Left hindlimb (tissue), 1 donor: Measurements from ENCODE around the gene PTPN3.
"Not testable (repeated sequence)": the region's sequence is repeated elsewhere in the genome, so short reads cannot be mapped to it uniquely, and the experiment has no call there.

Experiments
- DNase-seq: peaks from one replicate; pipeline ENCODE4 v3.0.0-alpha.2; 2018

Gene PTPN3

GRCh38 chr9:109498195-109499092 lies at the start of gene PTPN3:
Gene PTPN3, minus strand, starts transcription at chr9:109498307. Its CDS starts 34,873 bp downstream, at chr9:109463434.
- no peak for DNase-seq

GRCh38 chr9:109544954-109545353 lies 46.8 kb upstream of the PTPN3 start:
- DNase-seq: not testable (repeated sequence)

- no peak for DNase-seq
These were observed 44.8 kb upstream of the PTPN3 start for GRCh38 chr9:109542922-109543321.

GRCh38 chr9:109538346-109538745 lies 40.2 kb upstream of the PTPN3 start:
- DNase-seq: no peak

- DNase-seq: no peak
These were observed 39.2 kb upstream of the PTPN3 start for GRCh38 chr9:109537288-109537687.

GRCh38 chr9:109536859-109537258 lies 38.8 kb upstream of the PTPN3 start:
- DNase-seq: no peak

GRCh38 chr9:109535365-109535764 lies 37.3 kb upstream of the PTPN3 start:
- DNase-seq: no peak

GRCh38 chr9:109534151-109534550 lies 36.0 kb upstream of the PTPN3 start:
- no peak for DNase-seq

- not testable (repeated sequence) for DNase-seq
These were observed 34.5 kb upstream of the PTPN3 start for GRCh38 chr9:109532652-109533051.

GRCh38 chr9:109522106-109522505 lies 24.0 kb upstream of the PTPN3 start:
- DNase-seq: no peak

GRCh38 chr9:109520475-109521132 lies 22.5 kb upstream of the PTPN3 start:
- peak; percentile 73 for DNase-seq

GRCh38 chr9:109519366-109519765 lies 21.3 kb upstream of the PTPN3 start:
- DNase-seq: no peak

- no peak for DNase-seq
These were observed 20.7 kb upstream of the PTPN3 start for GRCh38 chr9:109518621-109519335.

- no peak for DNase-seq
These were observed 19.8 kb upstream of the PTPN3 start for GRCh38 chr9:109517901-109518377.

- no peak for DNase-seq
These were observed 15.8 kb upstream of the PTPN3 start for GRCh38 chr9:109513871-109514270.

GRCh38 chr9:109512170-109512756 lies 14.2 kb upstream of the PTPN3 start:
- no peak for DNase-seq

- no peak for DNase-seq
These were observed 12.4 kb upstream of the PTPN3 start for GRCh38 chr9:109510506-109510905.

- not testable (repeated sequence) for DNase-seq
These were observed 11.9 kb upstream of the PTPN3 start for GRCh38 chr9:109510042-109510441.

- no peak for DNase-seq
These were observed 11.5 kb upstream of the PTPN3 start for GRCh38 chr9:109509611-109510010.

GRCh38 chr9:109507421-109507838 lies 9.3 kb upstream of the PTPN3 start:
- no peak for DNase-seq

GRCh38 chr9:109506097-109506712 lies 8.1 kb upstream of the PTPN3 start:
- no peak for DNase-seq

GRCh38 chr9:109504689-109505088 lies 6.6 kb upstream of the PTPN3 start:
- no peak for DNase-seq
